Liver (tissue), 9 donors: ENCODE data around the gene EN1. TPM values are rescaled to one million over a fixed set of nuclear protein-coding genes. Genes with fewer than 3 reads are reported as not detected.

Experiments used
- DNase-seq: peaks from one replicate; pipeline ENCODE4 v3.0.0-alpha.2; 2017; ENCODE audit warnings: low spot score
- H3K27ac ChIP-seq, 2 donors: one replicate each; pipeline ENCODE4 v1.7.0; 2013; ENCODE audit warnings: inconsistent platforms in 2 of 2, low read length in 2 of 2, control low read depth in 1 of 2, low read depth in 1 of 2, mild to moderate bottlenecking in 1 of 2
- H3K27me3 ChIP-seq, 4 donors: one replicate each; pipeline versions ENCODE4 v1.6.1 to v1.7.0; 2013; ENCODE audit warnings: low read length in 3 of 4, inconsistent platforms in 1 of 4, mild to moderate bottlenecking in 1 of 4, moderate library complexity in 1 of 4; ENCODE audit not compliant: control insufficient read depth in 4 of 4, insufficient read depth in 4 of 4
- H3K36me3 ChIP-seq, 4 donors: one replicate each; pipeline versions ENCODE4 v1.6.1 to v1.7.0; 2013; ENCODE audit warnings: low read length in 3 of 4, mild to moderate bottlenecking in 3 of 4, low read depth in 1 of 4, moderate library complexity in 1 of 4; ENCODE audit not compliant: control insufficient read depth in 4 of 4, insufficient read depth in 3 of 4
- H3K4me1 ChIP-seq, 4 donors: one replicate each; pipeline versions ENCODE4 v1.6.1 to v1.7.0; 2013; ENCODE audit warnings: low read length in 3 of 4, mild to moderate bottlenecking in 3 of 4, moderate library complexity in 1 of 4; ENCODE audit not compliant: control insufficient read depth in 4 of 4, insufficient read depth in 4 of 4
- H3K4me3 ChIP-seq, 3 donors: one replicate each; pipeline versions ENCODE4 v1.6.1 to v1.7.0; 2013; ENCODE audit warnings: low read length in 3 of 3, control low read depth in 1 of 3, low read depth in 1 of 3, mild to moderate bottlenecking in 1 of 3
- H3K9ac ChIP-seq, 2 donors: one replicate each; pipeline ENCODE4 v1.7.0; 2013; ENCODE audit warnings: low read length in 2 of 2, mild to moderate bottlenecking in 2 of 2, moderate library complexity in 2 of 2, control low read depth in 1 of 2, low read depth in 1 of 2
- H3K9me3 ChIP-seq, 4 donors: one replicate each; pipeline versions ENCODE4 v1.6.1 to v1.7.0; 2013; ENCODE audit warnings: low read length in 3 of 4; ENCODE audit not compliant: control insufficient read depth in 4 of 4
- ATF3 ChIP-seq: IDR thresholded peaks from 2 replicates; pipeline ENCODE4 v1.6.1; 2016; ENCODE audit warnings: antibody characterized with exemption
- EGR1 ChIP-seq, 2 donors: IDR thresholded peaks; 2 replicates each; pipeline ENCODE4 v1.6.1; 2016 to 2018; ENCODE audit warnings: antibody characterized with exemption in 2 of 2, low read depth in 2 of 2
- FOXA1 ChIP-seq: IDR thresholded peaks from 2 replicates; pipeline ENCODE4 v1.6.1; 2016; ENCODE audit warnings: antibody characterized with exemption
- FOXA2 ChIP-seq: IDR thresholded peaks from 2 replicates; pipeline ENCODE4 v1.6.1; 2016; ENCODE audit warnings: antibody characterized with exemption
- GABPA ChIP-seq, 2 donors: IDR thresholded peaks in 1 of 2; conservative IDR thresholded peaks in 1 of 2; 2 replicates each; pipeline ENCODE4 v1.6.1; 2016; ENCODE audit warnings: antibody characterized with exemption in 2 of 2, mild to moderate bottlenecking in 1 of 2, moderate library complexity in 1 of 2
- HNF4A ChIP-seq, 2 donors: conservative IDR thresholded peaks; 2 replicates each; pipeline ENCODE4 v1.6.1; 2016; ENCODE audit warnings: antibody characterized with exemption in 2 of 2, mild to moderate bottlenecking in 2 of 2
- HNF4G ChIP-seq: IDR thresholded peaks from 2 replicates; pipeline ENCODE4 v1.6.1; 2016; ENCODE audit warnings: antibody characterized with exemption
- JUND ChIP-seq, 2 donors: IDR thresholded peaks; 2 replicates each; pipeline ENCODE4 v1.6.1; 2016; ENCODE audit warnings: antibody characterized with exemption in 2 of 2
- MAX ChIP-seq: IDR thresholded peaks from 2 replicates; pipeline ENCODE4 v1.6.1; 2016; ENCODE audit warnings: antibody characterized with exemption
- RAD21 ChIP-seq, 2 donors: IDR thresholded peaks; 2 replicates each; pipeline ENCODE4 v1.6.1; 2016; ENCODE audit warnings: antibody characterized with exemption in 2 of 2, mild to moderate bottlenecking in 2 of 2
- REST ChIP-seq: IDR thresholded peaks from 2 replicates; pipeline ENCODE4 v1.6.1; 2016; ENCODE audit warnings: antibody characterized with exemption, mild to moderate bottlenecking
- RXRA ChIP-seq, 2 donors: IDR thresholded peaks; 2 replicates each; pipeline ENCODE4 v1.6.1; 2017 to 2018; ENCODE audit warnings: antibody characterized with exemption in 2 of 2, mild to moderate bottlenecking in 1 of 2
- SP1 ChIP-seq: IDR thresholded peaks from 2 replicates; pipeline ENCODE4 v1.6.1; 2018; ENCODE audit warnings: antibody characterized with exemption, mild to moderate bottlenecking
- TAF1 ChIP-seq: conservative IDR thresholded peaks from 2 replicates; pipeline ENCODE4 v1.6.1; 2016; ENCODE audit warnings: antibody characterized with exemption, mild to moderate bottlenecking
- YY1 ChIP-seq: IDR thresholded peaks from 2 replicates; pipeline ENCODE4 v1.6.1; 2016; ENCODE audit warnings: antibody characterized with exemption, mild to moderate bottlenecking
- ZBTB33 ChIP-seq: IDR thresholded peaks from 2 replicates; pipeline ENCODE4 v1.6.1; 2016; ENCODE audit warnings: antibody characterized with exemption
- WGBS: extraction: QIAGEN DNeasy Blood & Tissue Kit; methylation state at CpG from one replicate; pipeline ENCODE4 v1.1.7; 2013; 5-methylcytosine and 5-hydroxymethylcytosine counted together
- polyA plus RNA-seq, 2 donors: library from polyadenylated mRNA; stranded (reverse) in 1 of 2; unstranded in 1 of 2; fragments of 200-250 nt in 1 of 2; fragments of >200 nt in 1 of 2; fragmentation: Nextera tagmentation in 1 of 2; extraction: Ambion mirVana in 1 of 2; gene quantifications; one replicate each; pipeline versions ENCODE4 v1.2.1 to v1.2.3, GENCODE V29; 2013 to 2015
- total RNA-seq, 2 donors: library from RNA; depleted of rRNA; stranded (reverse); fragments of >200 nt; gene quantifications; one replicate each; pipeline ENCODE4 v1.2.3, GENCODE V29; 2014
- TF ChIP-seq, protein P1 (sequence below): fragments of 150-350 bp; IDR thresholded peaks from 2 replicates; pipeline ENCODE4 v1.5.1; 2017; ENCODE audit warnings: improper control_type of control experiment, low read depth, low read length; ENCODE audit not compliant: missing input control
- donor health status: healthy.
- donor health status: healthy.
- donor health status: healthy.
- donor health status: healthy.
- donor health status: healthy.

Gene EN1
- total and polyA plus RNA-seq, 4 donors: not detected

- Histone ChIP-seq H3K9ac (no peak overlapping the region), H3K27me3 (peaks cover 10 to 47% (median 30%) of the 10 kb centered on the region in 4 donors), H3K9me3 (no peaks in the 10 kb centered on the region), H3K4me3 (no peak overlapping the region), H3K36me3 (no peaks in the 10 kb centered on the region), H3K4me1 (peaks cover 8 to 27% (median 16%) of the 10 kb centered on the region in 4 donors), H3K27ac (no peak overlapping the region)
- 5% methylated on average over 43 of the region's 43 CpGs for WGBS
- TF ChIP-seq HNF4A (conservative IDR thresholded peaks at IDR 0.05) (no peak), SP1 (no peak), RXRA (IDR thresholded peaks at IDR 0.05) (no peak), FOXA2 (no peak), MAX (no peak), REST (no peak), GABPA (IDR thresholded peaks at IDR 0.05 in 1 of 2, conservative IDR thresholded peaks at IDR 0.05 in 1 of 2) (no peak), TAF1 (no peak), YY1 (no peak), FOXA1 (no peak), EGR1 (IDR thresholded peaks at IDR 0.05; ENCODE audit: low read depth in 2 of 2) (no peak), HNF4G (no peak), ZBTB33 (no peak), JUND (IDR thresholded peaks at IDR 0.05) (no peak), RAD21 (IDR thresholded peaks at IDR 0.05) (no peak), ATF3 (no peak)
- TF ChIP-seq, protein P1, sequence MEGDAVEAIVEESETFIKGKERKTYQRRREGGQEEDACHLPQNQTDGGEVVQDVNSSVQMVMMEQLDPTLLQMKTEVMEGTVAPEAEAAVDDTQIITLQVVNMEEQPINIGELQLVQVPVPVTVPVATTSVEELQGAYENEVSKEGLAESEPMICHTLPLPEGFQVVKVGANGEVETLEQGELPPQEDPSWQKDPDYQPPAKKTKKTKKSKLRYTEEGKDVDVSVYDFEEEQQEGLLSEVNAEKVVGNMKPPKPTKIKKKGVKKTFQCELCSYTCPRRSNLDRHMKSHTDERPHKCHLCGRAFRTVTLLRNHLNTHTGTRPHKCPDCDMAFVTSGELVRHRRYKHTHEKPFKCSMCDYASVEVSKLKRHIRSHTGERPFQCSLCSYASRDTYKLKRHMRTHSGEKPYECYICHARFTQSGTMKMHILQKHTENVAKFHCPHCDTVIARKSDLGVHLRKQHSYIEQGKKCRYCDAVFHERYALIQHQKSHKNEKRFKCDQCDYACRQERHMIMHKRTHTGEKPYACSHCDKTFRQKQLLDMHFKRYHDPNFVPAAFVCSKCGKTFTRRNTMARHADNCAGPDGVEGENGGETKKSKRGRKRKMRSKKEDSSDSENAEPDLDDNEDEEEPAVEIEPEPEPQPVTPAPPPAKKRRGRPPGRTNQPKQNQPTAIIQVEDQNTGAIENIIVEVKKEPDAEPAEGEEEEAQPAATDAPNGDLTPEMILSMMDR: no peak
- no peak for DNase-seq
Measured at GRCh38 chr2:118845005-118845521, 2.4 kb downstream of the EN1 start.
